Inflammatory macrophage (primary cell): ENCODE results near the gene AUTS2.

Experiments used
- DNase-seq, 2 donors: peaks; one replicate each; pipeline ENCODE4 v3.0.0-alpha.2; 2020 to 2022

AUTS2 gene

DNA sequence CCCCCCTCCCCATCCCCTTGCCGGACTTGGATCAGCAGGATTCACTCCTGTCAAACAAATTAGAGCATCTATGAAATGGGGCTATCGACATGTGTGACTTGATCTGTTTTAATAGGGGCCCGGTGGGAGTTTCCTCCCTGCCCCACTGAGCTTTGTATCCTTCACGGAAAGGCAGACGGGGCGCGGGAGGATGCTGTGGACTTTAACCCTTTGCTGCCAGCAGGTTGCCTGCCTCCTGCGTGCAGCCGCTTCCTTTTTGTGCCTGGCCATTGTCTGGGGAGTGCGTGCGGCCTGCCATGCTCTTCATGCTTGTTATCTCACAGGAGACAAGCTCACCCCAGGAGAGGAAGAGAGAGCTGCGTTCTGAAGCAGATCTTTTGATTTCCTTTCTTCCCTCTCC is 1020.9 kb downstream of the AUTS2 start:
- no peak for DNase-seq

DNA sequence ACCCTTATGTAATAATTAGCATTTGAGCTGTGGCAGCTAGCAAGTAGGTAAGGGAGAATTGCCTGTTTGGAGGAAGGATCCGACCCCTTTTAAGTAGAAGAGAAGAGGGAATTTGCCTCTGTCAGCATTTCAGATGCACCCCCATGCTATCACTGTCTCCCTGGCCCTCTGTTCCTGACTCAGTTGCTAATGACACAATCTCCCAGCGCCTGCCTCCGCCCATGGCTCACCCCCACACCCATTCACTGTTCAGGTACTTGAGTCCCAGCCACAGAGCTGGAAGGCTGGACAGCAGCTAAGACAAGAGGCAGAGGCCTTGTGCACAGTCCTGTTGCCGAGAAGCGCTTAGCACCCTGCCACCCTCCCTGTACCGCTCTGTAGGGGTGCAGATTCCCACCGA is 1021.4 kb downstream of the AUTS2 start:
- DNase-seq = no peak

DNA sequence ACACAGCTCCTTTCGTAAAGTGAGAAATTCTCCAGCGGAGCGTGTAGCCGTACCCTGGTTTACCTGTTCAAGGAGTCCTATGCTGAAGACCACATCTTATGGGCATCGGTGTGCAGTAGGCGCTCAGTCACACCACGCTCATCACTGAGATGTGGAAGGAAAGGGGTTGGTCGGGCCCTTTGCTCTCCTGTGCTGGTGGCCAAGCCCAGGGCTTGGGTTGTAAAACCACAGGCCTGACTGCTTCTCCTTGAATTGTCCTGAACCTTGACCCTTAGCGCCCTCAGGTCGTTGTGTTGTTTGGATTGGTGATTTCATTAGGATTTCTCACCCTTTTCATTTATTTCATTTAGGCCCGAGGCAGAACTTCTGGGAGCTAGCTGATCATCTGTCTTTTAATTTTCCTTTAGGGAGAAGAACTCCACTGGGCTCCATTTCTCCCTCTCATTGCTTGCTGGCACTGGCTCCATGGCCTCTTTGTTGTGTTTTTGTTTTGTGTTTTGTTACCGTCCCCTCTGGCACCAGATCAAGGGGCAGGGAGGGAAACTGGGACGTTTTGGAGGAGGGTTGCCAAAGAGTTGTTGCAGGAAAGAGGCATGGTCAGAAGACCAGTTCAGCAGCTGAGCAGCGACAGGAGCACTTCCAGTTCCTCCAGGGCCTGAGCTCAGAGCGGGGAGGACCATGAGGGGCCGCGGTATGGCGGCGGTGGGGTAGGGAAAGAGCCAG is 1022.2 kb downstream of the AUTS2 start:
- no peak for DNase-seq

DNA sequence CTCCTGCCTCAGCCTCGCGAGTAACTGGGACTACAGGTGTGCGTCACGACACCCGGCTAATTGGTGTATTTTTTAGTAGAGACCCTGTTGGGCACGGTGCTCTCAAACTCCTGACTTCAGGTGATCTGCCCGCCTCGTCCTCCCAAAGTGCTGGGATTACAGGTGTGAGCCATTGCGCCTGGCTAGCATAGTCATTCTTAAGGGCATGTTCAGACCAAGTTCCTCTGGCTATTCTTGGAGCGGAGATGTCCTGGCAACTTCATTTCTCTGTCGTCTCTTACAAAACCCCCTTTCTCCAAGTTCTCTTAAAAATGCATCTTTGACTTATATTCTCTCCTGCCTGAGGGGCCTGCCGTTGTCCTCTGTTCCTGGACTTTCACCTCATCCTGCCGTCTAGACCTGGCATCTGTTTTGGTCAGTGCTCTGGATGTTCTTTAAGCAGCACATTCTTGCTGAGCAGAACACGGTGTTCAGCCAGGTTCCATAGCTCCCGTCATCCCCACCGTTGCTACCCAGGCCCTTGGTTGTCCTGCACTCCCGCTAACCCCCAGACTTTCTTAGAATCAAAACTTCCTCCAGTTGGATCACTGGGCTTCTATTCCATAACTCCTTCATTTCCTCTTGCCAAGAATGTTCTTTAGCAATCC is 1023.8 kb downstream of the AUTS2 start:
- no peak for DNase-seq

DNA sequence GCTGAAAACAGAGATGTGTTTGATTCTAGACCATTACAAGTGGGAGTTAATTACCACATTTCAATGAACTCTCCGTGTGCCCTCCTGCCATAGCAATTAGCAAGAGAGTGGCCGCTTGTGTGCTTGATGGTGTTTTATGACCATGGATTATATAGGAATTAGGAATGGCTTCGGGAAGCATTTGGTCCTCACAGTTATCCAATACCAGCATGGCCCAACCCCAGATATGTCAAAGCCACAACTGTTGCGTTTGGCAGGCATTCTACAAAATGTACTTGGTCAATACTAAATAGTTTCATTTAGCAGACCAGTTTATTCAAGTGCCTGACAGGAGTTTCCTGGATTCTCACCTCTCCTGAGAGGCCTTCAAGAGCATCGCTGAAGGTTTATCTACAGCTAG is 1024.7 kb downstream of the AUTS2 start:
- no peak for DNase-seq

DNA sequence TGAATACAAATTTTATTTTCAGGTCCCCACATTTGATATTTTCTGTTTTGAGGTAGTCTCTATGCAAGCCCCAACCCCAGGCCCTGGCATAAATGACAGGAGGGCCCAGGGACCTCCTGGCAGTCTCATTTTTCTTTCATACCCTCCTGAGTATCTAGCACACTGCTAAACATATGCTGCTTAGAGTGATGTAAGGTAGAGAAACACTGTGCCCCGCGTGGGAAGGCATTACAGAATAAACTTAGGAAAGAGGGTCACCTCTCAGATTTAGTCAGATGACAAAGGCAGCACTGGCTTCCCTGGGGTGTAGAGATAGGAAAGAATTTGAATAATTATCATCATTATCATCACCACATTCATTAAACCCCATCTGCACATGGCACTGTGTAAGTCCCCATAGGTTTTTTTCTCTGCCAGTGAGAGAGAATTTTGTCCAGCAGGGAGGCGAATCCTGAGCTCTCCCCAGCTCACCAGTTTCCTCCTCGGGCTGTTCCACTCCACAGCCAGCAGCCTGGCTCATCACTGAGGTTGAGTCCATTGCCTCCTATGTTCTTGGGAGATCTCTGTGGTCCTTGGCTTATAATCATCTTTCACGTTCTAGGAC is 1026.3 kb downstream of the AUTS2 start:
- no peak for DNase-seq

DNA sequence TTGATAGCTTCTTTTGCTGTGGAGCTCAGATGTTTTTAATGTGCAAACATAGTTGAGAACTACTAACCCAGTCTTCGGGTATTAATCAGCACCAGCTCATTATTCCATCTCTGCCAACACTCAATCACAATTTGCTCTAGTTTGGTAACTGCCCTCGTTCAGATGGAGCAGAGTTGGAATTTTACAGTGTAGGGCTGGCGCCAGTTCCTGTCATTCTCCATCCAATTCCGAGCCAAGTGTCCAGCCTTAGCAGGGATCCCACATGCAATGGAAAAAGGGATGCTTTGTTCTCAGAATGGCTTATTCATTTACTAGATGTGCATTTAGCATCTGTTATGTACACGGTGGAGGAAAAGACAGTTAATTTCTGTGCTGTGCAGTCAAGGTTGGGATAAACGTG is 1029.2 kb downstream of the AUTS2 start:
- DNase-seq = no peak

DNA sequence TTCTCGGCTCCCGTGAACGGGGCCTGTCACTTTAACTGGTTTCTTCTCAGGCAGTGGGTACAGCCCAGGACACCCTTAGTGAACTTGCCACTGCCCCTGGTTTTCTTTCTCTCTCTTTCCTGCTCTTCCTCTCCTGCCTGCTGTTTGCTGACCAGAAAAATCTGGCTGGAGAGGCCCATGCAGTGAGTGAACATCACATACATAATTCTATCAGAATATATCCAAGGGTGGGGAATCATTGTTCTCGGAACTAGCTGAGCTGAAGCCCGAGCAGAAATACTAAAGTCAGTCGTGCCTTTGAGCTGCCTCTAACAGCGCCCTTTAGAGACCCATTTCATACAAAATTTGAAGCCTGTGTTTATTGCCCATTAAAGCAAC is 1032.2 kb downstream of the AUTS2 start:
- DNase-seq = no peak

DNA sequence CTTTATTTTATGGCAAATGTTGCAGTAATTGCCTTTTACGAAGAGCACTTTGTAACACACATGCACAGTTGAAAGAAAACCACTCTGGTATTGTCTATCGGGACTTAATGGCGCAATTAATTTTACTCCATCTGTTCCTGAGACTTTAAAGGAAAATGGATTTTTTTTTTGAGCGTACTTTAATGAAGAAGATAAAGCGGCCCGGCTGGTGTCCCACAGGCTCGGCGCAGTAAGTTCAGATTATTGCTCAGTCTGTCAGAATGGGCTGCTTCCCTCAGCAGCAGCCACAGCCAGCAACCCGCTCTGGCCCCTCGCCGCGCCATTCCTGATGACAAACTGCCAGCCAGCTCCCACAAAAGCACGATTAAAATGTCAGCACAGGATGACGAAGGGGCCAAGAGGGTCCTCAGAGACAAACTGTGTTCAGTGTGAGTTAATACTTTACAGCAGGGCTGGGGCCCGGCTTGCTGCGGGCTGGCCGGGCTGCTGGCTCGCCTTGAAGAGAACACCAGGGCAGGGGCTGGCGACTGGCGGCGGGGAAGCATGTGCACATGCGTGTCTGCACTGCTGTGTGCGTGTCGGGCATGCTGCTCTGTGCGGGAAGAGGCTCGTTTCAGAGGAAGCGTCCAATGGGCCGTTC is 1032.7 kb downstream of the AUTS2 start:
- DNase-seq = no peak

DNA sequence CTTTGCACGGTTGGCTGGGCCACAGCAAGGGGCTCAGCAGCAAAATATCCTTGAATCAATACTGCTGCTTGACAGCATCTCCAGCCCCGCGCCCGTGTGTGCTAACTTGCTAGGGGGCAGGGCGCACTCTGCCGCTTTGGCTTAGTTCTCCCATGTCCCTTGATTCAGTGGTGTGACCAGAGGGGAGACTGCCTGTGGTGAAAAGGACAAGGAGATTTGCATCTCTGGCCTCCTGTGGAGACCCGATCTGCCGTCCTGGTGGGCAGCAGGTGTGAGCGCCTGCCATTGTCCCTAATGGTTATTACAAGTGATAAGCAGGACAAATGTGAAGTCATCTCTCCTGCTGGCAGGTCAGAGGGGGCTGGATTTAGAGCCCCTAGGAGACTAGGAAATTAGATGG is 1033.4 kb downstream of the AUTS2 start:
- no peak for DNase-seq

DNA sequence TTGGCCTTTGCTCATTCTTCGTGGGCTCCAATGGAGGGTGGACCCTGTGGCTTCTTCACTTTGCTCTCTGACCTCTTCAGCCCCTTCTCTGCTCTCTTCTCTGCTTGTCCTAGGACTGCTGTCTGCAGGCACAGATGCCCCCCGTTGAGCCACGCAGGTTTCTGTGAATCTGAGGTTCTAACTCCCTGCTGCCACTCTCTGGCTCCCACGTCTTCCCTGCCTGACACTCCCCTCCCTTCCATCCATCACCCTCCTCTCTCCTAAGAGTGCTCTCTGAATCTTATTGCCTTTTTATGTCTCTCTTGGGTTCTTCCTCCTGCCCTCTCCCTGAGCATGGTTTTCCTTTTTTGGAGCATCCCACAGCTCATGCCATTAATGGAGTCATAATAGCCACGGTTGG is 1034.1 kb downstream of the AUTS2 start:
- no peak for DNase-seq

DNA sequence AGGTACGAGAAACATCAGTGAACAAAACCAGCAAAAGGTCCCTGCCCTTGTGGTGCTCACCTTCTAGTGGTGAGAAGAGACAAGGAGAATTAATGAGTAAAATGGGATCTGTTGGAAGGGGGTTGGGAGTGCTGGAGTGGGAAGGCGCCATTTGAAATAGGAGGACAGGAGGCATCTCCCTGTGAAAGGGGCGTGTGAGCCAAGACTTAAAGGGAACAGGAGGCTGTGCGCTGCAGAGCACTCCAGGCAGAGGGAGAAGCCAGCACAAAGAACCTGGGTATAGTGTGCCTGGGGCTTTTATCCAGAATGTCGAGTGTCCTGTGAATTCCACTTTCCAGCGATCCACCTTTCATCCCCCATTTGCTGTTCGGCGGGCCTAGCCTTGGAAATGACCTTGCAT is 1035.8 kb downstream of the AUTS2 start:
- no peak for DNase-seq

DNA sequence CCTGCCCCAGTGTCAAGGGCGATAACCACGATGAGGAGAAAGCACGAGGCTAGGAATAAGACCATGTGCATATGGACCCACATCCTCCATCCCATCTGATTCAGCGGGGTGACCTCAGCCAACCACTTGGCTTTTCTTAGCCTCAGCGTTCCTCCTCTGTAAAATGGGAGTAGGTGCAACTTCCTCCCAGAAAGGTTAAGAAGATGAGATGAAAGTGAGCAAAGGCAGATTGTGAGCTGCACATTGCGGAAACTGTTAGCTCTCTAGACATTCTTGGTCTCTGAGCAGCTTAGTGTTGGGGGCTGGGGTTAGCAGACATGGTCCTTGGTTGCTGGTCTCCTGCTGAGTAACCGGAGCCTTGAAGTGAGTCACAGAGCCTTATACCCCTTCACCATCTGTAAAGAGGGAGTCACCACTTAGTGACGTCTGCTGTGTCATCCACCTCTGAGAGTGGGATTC is 1036.4 kb downstream of the AUTS2 start:
- DNase-seq = no peak

DNA sequence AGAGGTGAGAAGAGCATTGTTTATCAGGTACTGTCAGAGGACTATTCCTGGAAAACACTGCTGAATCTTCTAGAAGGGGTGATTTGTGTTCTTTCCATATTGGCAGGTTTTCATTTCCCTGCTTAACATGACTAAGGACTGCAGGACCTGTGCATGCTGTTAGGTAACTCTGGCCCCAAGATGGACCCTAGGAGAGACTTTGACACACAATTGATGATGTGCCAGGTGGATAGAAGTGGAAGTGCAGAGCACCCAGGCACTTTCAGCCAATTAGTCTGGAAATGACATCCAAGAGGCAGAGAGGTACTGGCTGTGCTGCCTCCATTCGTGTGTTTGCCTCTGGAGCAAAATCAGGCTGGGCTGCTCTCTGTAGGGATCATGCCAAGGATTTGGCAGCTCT is 1037.4 kb downstream of the AUTS2 start:
- no peak for DNase-seq

DNA sequence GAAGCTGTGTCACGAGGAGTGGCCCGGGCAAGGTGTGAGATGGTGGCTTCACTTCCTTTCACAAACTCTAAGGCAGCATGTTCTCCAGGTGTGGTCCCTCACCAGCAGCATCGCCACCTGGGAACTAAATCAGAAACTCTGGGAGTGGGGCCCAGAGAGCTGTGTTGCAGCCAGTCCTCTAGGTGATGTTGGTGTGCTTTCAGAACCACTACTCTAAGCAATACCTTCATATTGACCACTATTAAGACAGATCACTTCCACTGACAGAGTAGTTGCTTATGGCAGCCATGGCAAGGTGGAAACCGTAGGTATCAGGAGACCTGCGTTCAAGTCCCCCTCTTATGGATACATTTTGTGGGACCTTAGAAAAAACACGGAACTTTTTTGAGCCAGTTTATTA is 1037.9 kb downstream of the AUTS2 start:
- DNase-seq = no peak

DNA sequence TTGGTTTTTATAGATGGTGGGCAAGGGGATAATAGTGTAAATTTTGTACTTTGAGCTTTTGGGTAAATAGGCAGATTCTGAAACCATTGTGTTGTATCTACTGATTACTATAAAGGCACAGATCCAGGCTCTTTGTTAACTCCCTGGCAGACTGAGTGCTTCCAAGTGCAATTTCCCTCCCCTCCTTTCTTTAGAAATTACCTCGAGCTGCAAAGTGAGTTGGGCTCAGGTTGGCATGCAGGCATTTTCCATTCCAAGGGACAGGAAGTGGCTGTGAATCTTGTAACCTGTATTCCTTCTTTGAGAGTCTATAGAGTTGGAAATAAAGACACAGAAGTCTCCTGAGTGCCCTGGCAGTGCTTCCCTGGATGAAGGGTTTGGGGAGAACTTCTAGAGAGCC is 1039.5 kb downstream of the AUTS2 start:
- DNase-seq = no peak

DNA sequence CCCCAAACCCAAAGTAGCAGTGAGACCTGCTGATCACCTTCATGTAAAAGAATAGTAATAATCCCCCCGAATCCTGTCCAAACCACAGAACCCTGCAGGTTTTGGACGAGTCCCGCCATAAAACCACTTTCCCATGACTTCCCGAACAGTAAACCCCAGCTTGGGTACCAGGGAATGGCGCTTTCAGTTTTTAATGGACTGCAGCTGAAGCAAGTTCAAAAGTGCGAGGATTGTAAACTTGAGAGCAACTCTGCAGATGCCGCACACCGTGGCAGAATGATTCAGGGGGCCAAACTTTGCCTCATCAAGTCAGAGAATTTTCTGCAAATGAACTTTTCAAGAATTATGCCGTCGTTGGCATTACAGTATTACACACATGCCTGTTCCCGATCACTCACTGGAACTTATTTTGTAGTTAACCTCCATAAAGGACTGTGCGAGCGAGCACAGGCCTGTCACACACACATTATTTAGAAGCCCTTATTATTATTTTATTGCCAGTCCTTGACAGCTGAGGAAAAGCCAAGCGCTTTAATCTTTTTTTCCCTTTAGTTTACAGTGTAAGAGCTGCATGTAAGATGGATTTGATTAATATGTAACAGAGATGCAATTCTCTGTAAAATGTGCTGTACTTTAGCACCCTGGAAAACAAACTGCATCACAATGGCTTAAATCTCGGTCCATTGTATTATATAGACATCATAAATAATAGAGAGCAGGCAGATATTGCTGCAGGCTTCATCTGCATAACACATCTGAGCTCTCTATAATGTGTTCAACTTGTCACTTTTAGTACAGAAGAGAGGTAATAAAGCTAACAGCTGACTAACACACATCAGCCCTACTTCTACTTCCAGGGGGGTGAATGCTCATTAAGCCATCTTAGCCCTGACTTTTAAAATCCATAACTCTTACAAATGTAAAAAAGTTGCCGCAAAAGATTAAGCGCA is 1040.2 kb downstream of the AUTS2 start:
- DNase-seq = no peak

DNA sequence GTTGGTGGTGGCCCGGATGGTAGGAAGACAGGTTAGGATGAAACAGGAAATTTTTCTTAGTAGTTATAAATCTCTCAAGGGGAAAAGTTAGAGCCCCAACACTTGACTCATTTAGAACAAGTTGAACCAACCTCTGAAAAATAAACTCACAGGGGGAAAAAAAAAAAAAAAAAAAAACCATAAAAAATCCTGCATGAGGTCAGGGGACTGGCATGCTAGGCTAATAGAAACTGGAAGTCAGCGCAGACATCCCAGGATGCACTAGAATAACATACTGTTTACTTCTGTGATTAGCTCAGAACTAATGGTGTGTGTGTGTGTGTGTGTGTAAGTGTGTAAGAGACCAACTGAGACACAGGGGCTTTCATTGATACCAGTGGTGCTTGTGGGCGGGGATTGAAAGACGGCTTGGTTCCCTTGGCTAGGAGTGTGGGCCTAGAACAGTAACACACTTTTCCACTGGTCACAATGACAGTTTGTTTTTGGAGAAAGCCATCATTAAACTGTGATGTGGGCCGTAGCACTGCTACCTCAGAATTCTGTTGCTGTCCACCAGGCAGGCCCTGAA is 1042.1 kb downstream of the AUTS2 start:
- DNase-seq = no peak

DNA sequence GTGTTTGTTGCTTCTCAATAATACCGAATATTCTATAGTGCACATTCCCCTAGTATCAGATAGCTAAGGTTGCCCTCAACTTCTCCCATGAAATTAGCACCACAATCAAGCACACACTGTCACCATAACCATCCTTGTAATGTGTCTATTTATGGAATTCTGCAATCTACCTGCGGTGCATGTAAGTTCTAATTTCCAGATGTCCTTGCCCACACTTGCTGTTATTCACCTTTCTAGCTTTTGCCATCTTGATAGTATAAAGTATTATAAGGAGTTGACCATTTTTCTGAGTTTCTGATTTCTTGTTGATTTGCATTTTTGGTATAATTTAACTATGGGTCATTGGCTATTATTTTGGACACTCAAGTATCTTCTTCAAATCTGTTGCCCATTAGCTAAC is 1043.6 kb downstream of the AUTS2 start:
- DNase-seq = no peak

DNA sequence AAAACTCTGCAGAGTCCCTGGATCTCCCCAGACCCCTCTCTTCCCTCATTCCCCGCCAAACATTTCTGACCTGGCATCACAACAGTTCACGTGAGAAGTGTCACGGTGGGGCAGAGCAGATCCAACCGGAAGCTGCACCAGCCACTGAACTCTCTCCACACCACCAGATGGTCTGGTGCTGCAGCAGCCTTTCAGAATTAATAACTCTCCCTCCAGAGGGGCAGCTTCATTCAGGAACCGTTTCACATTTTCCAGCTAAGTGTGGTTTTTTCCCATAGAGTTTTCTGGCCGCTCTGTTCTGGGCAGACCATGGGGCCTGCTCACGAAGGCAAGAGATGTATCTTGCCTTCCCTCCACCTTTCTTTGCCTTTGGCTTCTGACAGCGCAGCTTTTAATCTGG is 1047.0 kb downstream of the AUTS2 start:
- no peak for DNase-seq

DNA sequence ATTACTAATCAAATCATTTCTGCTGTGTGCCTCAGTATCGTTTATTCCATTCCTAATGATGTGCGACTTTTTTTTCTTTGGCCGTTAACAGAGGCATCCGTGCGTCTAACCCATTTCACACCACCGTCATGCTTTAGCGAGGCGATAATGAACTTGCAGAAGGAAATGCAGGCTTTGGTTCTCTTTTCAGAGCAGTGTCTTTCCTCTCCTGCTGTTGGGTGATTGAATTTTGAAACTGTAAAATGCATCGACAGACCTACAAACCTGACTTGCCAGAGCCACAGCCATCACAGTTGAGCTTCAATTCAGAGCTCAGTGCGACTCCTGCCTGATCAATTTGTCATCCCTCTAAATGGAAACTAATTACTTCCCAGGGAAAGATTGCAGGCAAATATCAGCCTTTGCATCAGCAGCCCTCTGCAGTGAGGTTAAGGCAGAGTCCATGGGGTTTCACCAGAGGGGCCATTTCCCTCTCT is 1047.6 kb downstream of the AUTS2 start:
- DNase-seq = no peak
